ENCODE data around the gene TSNAXIP1. TPM values are rescaled to one million over a fixed set of nuclear protein-coding genes. Genes with fewer than 3 reads are reported as not detected.

The TSNAXIP1 gene
- total and polyA plus RNA-seq, 10 of the 15 experiments (the other 5 are each of a cell fraction or from before 2014, with no cell fraction given) = 0.09 to 0.63 (median 0.37) TPM; not detected in 1

DNA sequence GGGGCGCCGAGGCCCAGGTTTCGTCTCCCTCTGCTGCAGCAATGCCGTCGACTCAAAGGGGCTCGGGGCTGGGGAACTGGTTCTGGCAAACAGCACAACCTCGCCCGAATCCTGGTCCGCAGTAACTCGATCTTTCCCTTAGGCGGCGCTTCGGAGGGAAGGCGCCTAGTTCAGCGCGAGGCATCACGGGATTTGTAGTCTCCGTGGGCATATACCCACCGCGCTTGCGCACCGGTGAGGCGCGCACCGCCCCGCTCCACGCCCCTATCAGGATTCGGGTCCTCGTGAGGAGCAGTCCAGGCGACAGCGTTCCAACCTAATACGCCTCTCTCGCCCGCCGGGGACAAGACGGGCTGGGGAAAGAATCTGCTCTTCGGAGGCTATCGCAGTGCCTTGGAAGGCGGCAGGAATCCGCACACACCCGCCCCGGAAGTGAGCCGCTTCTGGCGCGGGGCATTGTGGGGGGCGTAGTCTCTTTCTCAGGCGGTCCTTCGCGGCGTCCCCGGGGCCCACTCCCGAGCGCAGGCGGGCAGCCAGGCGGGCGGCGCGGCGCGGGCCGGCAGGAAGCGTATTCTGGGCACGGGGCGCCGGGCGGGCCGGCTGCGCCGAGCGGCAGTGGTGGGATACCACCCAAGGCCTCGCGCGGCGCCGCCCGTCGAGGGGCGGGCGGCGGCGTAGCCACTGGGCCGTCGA lies 35.3 kb downstream of the TSNAXIP1 start, which contains the start of gene THAP11 (continued):
- TF ChIP-seq, protein P1, sequence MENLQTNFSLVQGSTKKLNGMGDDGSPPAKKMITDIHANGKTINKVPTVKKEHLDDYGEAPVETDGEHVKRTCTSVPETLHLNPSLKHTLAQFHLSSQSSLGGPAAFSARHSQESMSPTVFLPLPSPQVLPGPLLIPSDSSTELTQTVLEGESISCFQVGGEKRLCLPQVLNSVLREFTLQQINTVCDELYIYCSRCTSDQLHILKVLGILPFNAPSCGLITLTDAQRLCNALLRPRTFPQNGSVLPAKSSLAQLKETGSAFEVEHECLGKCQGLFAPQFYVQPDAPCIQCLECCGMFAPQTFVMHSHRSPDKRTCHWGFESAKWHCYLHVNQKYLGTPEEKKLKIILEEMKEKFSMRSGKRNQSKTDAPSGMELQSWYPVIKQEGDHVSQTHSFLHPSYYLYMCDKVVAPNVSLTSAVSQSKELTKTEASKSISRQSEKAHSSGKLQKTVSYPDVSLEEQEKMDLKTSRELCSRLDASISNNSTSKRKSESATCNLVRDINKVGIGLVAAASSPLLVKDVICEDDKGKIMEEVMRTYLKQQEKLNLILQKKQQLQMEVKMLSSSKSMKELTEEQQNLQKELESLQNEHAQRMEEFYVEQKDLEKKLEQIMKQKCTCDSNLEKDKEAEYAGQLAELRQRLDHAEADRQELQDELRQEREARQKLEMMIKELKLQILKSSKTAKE (IDR thresholded peaks at IDR 0.05; ENCODE audit: low read depth, poor library complexity, severe bottlenecking) = no peak
- TF ChIP-seq SREBF2 (IDR thresholded peaks at IDR 0.05; ENCODE audit: low read length) (no peak), ZZZ3 (IDR thresholded peaks at IDR 0.05; ENCODE audit: control insufficient read depth, insufficient read length, low read depth) (no peak), YBX1 (IDR thresholded peaks at IDR 0.05) (no peak), TARDBP (IDR thresholded peaks at IDR 0.05; ENCODE audit: borderline replicate concordance) (0 out of 2 replicates have a peak, but pooled peaks have one; percentile 35), CHD1 (IDR thresholded peaks at IDR 0.05; ENCODE audit: low read depth, low read length) (no peak), RCOR1 (conservative IDR thresholded peaks at IDR 0.05; ENCODE audit: low read depth, low read length) (no peak), RFX5 (IDR thresholded peaks at IDR 0.05; ENCODE audit: low read depth, low read length) (no peak), IKZF1 (conservative IDR thresholded peaks at IDR 0.05) (peak; percentile 100), LARP7 (IDR thresholded peaks at IDR 0.05) (peak; percentile 85), NR2F1 (conservative IDR thresholded peaks at IDR 0.05) (peak; percentile 60), NR2C1 (IDR thresholded peaks at IDR 0.05) (0 out of 2 replicates have a peak, but pooled peaks have one; percentile 15), CEBPB (IDR thresholded peaks at IDR 0.05; ENCODE audit: borderline replicate concordance in 1 of 2, low read depth in 2 of 2, low read length in 2 of 2) (no peak), ZSCAN29 (IDR thresholded peaks at IDR 0.05) (0 out of 2 replicates have a peak, but pooled peaks have one; percentile 72), EP300 (IDR thresholded peaks at IDR 0.05; ENCODE audit: borderline replicate concordance in 1 of 2, control insufficient read depth in 1 of 2, low read depth in 2 of 2, low read length in 2 of 2) (no peak), FOXK2 (IDR thresholded peaks at IDR 0.05) (no peak), SMAD1 (IDR thresholded peaks at IDR 0.05; ENCODE audit: low read depth, partially characterized antibody) (no peak), MYC (IDR thresholded peaks at IDR 0.05; ENCODE audit: insufficient read depth, insufficient read length, insufficient replicate concordance, low read length, severe bottlenecking) (no peak), POLR2A (IDR thresholded peaks at IDR 0.05; ENCODE audit: low read depth, low read length) (peak; percentile 58)
- TF ChIP-seq, protein P2, sequence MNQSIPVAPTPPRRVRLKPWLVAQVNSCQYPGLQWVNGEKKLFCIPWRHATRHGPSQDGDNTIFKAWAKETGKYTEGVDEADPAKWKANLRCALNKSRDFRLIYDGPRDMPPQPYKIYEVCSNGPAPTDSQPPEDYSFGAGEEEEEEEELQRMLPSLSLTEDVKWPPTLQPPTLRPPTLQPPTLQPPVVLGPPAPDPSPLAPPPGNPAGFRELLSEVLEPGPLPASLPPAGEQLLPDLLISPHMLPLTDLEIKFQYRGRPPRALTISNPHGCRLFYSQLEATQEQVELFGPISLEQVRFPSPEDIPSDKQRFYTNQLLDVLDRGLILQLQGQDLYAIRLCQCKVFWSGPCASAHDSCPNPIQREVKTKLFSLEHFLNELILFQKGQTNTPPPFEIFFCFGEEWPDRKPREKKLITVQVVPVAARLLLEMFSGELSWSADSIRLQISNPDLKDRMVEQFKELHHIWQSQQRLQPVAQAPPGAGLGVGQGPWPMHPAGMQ (IDR thresholded peaks at IDR 0.05; ENCODE audit: borderline replicate concordance) = no peak
- TF ChIP-seq, protein P3, sequence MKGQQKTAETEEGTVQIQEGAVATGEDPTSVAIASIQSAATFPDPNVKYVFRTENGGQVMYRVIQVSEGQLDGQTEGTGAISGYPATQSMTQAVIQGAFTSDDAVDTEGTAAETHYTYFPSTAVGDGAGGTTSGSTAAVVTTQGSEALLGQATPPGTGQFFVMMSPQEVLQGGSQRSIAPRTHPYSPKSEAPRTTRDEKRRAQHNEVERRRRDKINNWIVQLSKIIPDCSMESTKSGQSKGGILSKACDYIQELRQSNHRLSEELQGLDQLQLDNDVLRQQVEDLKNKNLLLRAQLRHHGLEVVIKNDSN (IDR thresholded peaks at IDR 0.05; ENCODE audit: borderline replicate concordance, extremely low read length, insufficient read depth, low read depth, low read length) = no peak
- TF ChIP-seq, protein P4, sequence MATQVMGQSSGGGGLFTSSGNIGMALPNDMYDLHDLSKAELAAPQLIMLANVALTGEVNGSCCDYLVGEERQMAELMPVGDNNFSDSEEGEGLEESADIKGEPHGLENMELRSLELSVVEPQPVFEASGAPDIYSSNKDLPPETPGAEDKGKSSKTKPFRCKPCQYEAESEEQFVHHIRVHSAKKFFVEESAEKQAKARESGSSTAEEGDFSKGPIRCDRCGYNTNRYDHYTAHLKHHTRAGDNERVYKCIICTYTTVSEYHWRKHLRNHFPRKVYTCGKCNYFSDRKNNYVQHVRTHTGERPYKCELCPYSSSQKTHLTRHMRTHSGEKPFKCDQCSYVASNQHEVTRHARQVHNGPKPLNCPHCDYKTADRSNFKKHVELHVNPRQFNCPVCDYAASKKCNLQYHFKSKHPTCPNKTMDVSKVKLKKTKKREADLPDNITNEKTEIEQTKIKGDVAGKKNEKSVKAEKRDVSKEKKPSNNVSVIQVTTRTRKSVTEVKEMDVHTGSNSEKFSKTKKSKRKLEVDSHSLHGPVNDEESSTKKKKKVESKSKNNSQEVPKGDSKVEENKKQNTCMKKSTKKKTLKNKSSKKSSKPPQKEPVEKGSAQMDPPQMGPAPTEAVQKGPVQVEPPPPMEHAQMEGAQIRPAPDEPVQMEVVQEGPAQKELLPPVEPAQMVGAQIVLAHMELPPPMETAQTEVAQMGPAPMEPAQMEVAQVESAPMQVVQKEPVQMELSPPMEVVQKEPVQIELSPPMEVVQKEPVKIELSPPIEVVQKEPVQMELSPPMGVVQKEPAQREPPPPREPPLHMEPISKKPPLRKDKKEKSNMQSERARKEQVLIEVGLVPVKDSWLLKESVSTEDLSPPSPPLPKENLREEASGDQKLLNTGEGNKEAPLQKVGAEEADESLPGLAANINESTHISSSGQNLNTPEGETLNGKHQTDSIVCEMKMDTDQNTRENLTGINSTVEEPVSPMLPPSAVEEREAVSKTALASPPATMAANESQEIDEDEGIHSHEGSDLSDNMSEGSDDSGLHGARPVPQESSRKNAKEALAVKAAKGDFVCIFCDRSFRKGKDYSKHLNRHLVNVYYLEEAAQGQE (IDR thresholded peaks at IDR 0.05; ENCODE audit: low read depth, low read length) = no peak
- TF ChIP-seq, protein P5, sequence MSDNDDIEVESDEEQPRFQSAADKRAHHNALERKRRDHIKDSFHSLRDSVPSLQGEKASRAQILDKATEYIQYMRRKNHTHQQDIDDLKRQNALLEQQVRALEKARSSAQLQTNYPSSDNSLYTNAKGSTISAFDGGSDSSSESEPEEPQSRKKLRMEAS (IDR thresholded peaks at IDR 0.05; ENCODE audit: low read depth, low read length) = no peak; the same call in 1 of the 2 replicates
